Naive thymus-derived CD8-positive, alpha-beta T cell (primary cell): ENCODE data around the gene NFE2L2. TPM values are rescaled to one million over a fixed set of nuclear protein-coding genes. Genes with fewer than 3 reads are reported as not detected.
"Not testable (repeated sequence)": the region's sequence is repeated elsewhere in the genome, so short reads cannot be mapped to it uniquely, and the experiment has no call there.

Experiments used
- ATAC-seq, 2 donors: fragments of 150-1000 bp; cut with Tn5 transposase in 1 of 2; sonication (Bioruptor Pico), chemical (Tn5 transposase) in 1 of 2; 1 replicate in 1 of 2; 2 replicates in 1 of 2; pipeline ENCODE4 v1.10.0; 2021; ENCODE audit warnings: mild to moderate bottlenecking in 2 of 2, moderate library complexity in 2 of 2
- POLR2A ChIA-PET: fragments of 350-600 bp; sonication (Branson Sonifier 250); formaldehyde crosslinking; loops from one replicate; lab custom pipeline; 2021; ENCODE audit warnings: antibody characterized with exemption; lab: Charles Lee
- DNase-seq, 10 donors: peaks; one replicate each; pipeline versions ENCODE4 v3.0.0 to v3.0.0-alpha.2; 2020 to 2022
- H3K27ac Mint-ChIP-seq, 10 donors: one replicate each; pipeline ENCODE4 v1.8.0; 2020 to 2022; ENCODE audit warnings: mild to moderate bottlenecking in 10 of 10, mixed read lengths in 10 of 10, moderate library complexity in 4 of 10, inconsistent platforms in 1 of 10
- H3K27me3 Mint-ChIP-seq, 5 donors: one replicate each; pipeline ENCODE4 v1.8.0; 2021 to 2022; ENCODE audit warnings: mixed read lengths in 5 of 5
- H3K36me3 Mint-ChIP-seq, 3 donors: one replicate each; pipeline ENCODE4 v1.8.0; 2020 to 2022; ENCODE audit warnings: mixed read lengths in 3 of 3, mild to moderate bottlenecking in 2 of 3, inconsistent platforms in 1 of 3
- H3K4me1 Mint-ChIP-seq, 4 donors: one replicate each; pipeline ENCODE4 v1.8.0; 2021 to 2022; ENCODE audit warnings: mixed read lengths in 4 of 4
- H3K4me3 Mint-ChIP-seq, 10 donors: one replicate each; pipeline ENCODE4 v1.8.0; 2020 to 2022; ENCODE audit warnings: mild to moderate bottlenecking in 10 of 10, mixed read lengths in 10 of 10, moderate library complexity in 6 of 10, inconsistent platforms in 1 of 10
- H3K9me3 Mint-ChIP-seq, 9 donors: one replicate each; pipeline ENCODE4 v1.8.0; 2020 to 2022; ENCODE audit warnings: mixed read lengths in 9 of 9, mild to moderate bottlenecking in 3 of 9, inconsistent platforms in 1 of 9, moderate library complexity in 1 of 9
- polyA plus RNA-seq, 3 donors: library from polyadenylated mRNA; unstranded; fragments of 300-500 nt; fragmentation: Illumina TruSeq; gene quantifications; one replicate each; pipeline ENCODE4 v1.2.3, GENCODE V29; 2021
- total RNA-seq, 8 experiments: library from RNA in 2 of 8; stranded (reverse) in 2 of 8; gene quantifications; one replicate each; pipeline ENCODE4 v1.2.3 and lab custom pipeline; 2021 to 2026

Gene NFE2L2
- total and polyA plus RNA-seq, 5 experiments from 2014 or later, result 48.2 to 96.9 (median 57.8) TPM

- Mint-ChIP-seq H3K4me3 (peak overlapping the region; percentile 80 to 98 (median 96)), H3K9me3 (no peaks in the 10 kb centered on the region), H3K27me3 (peaks cover 0 to 4% (median 0%) of the 10 kb centered on the region in 5 donors), H3K36me3 (peaks cover 3 to 25% (median 11%) of the 10 kb centered on the region in 3 donors), H3K27ac (peak overlapping the region; percentile 98 to 100 (median 99)), H3K4me1 (peaks cover 15 to 46% (median 32%) of the 10 kb centered on the region in 4 donors)
- POLR2A ChIA-PET, result interaction anchor here (0.8 to 4.9 kb wide), 8 partner anchors 10 to 1209 kb away, joined by 3 to 147 read pairs (median 4); partner anchors contain the start of genes LNPK and NFE2L2
- no peak for DNase-seq
- no peak for ATAC-seq
These were observed 53.4 kb downstream of the NFE2L2 start for GRCh38 chr2:177211169-177211568.

- DNase-seq (no peak), ATAC-seq (no peak)
- H3K9me3 Mint-ChIP-seq, result no peaks in the 10 kb centered on the region
- H3K4me1 Mint-ChIP-seq, result peaks cover 2 to 16% (median 12%) of the 10 kb centered on the region in 4 donors
- H3K27ac Mint-ChIP-seq, result peak overlapping the region in 2 of 10 donors; percentile 14 to 77
- H3K36me3 Mint-ChIP-seq, result no peaks in the 10 kb centered on the region
- no peaks in the 10 kb centered on the region for H3K27me3 Mint-ChIP-seq
- POLR2A ChIA-PET, result interaction anchor here (0.7 kb wide), 1 partner anchor 1165 kb away, joined by 5 read pairs; no protein-coding TSS in a partner anchor
- H3K4me3 Mint-ChIP-seq, result no peak overlapping the region
These were observed 57.4 kb downstream of the NFE2L2 start for GRCh38 chr2:177207101-177207500.

GRCh38 chr2:177204417-177204816 lies 60.1 kb downstream of the NFE2L2 start:
- POLR2A ChIA-PET, result no interaction called here
- H3K27ac Mint-ChIP-seq, result no peak overlapping the region
- ATAC-seq, result no peak
- peaks cover 0 to 2% (median 0%) of the 10 kb centered on the region in 4 donors for H3K4me1 Mint-ChIP-seq
- no peaks in the 10 kb centered on the region for H3K27me3 Mint-ChIP-seq
- no peaks in the 10 kb centered on the region for H3K9me3 Mint-ChIP-seq
- DNase-seq, result no peak
- no peak overlapping the region for H3K4me3 Mint-ChIP-seq
- no peaks in the 10 kb centered on the region for H3K36me3 Mint-ChIP-seq

- ATAC-seq (no peak), DNase-seq (no peak)
- Mint-ChIP-seq H3K36me3 (no peaks in the 10 kb centered on the region), H3K27me3 (no peaks in the 10 kb centered on the region), H3K9me3 (no peaks in the 10 kb centered on the region), H3K4me3 (no peak overlapping the region), H3K27ac (peak overlapping the region in 2 of 10 donors; percentile 47 to 69), H3K4me1 (no peaks in the 10 kb centered on the region)
- POLR2A ChIA-PET, result interaction anchor here (0.9 to 1.4 kb wide), 3 partner anchors 11 to 63 kb away, joined by 3 to 7 read pairs (median 3); partner anchors contain the start of gene HNRNPA3
These were observed 62.6 kb downstream of the NFE2L2 start for GRCh38 chr2:177201919-177202346.

GRCh38 chr2:177200419-177200818 lies 64.1 kb downstream of the NFE2L2 start:
- H3K9me3 Mint-ChIP-seq, H3K27me3 Mint-ChIP-seq, DNase-seq, H3K4me3 Mint-ChIP-seq, H3K27ac Mint-ChIP-seq, H3K4me1 Mint-ChIP-seq, ATAC-seq, H3K36me3 Mint-ChIP-seq: not testable (repeated sequence)
- POLR2A ChIA-PET, result interaction anchor here (1.1 kb wide), 1 partner anchor 11 kb away, joined by 3 read pairs; no protein-coding TSS in a partner anchor

- no peak for DNase-seq
- no peak overlapping the region for H3K27ac Mint-ChIP-seq
- H3K36me3 Mint-ChIP-seq, result no peaks in the 10 kb centered on the region
- POLR2A ChIA-PET, result interaction anchor here (0.6 to 1.5 kb wide), 2 partner anchors 69 to 1073 kb away, joined by 3 to 4 read pairs; partner anchors contain the start of genes HOXD9 and NFE2L2
- peak; percentile 39 to 55 for ATAC-seq
- no peaks in the 10 kb centered on the region for H3K4me1 Mint-ChIP-seq
- no peaks in the 10 kb centered on the region for H3K9me3 Mint-ChIP-seq
- H3K27me3 Mint-ChIP-seq, result peaks cover 0 to 2% (median 0%) of the 10 kb centered on the region in 5 donors
- no peak overlapping the region for H3K4me3 Mint-ChIP-seq
These were observed 69.3 kb downstream of the NFE2L2 start for GRCh38 chr2:177195194-177195593.

GRCh38 chr2:177193240-177193639 lies 71.3 kb downstream of the NFE2L2 start:
- Mint-ChIP-seq H3K9me3 (no peaks in the 10 kb centered on the region), H3K4me1 (no peaks in the 10 kb centered on the region), H3K4me3 (no peak overlapping the region), H3K27me3 (peaks cover 0 to 2% (median 0%) of the 10 kb centered on the region in 5 donors), H3K27ac (no peak overlapping the region), H3K36me3 (no peaks in the 10 kb centered on the region)
- DNase-seq (no peak), ATAC-seq (no peak)
- POLR2A ChIA-PET, result interaction anchor here (1.3 kb wide), 1 partner anchor 71 kb away, joined by 3 read pairs; no protein-coding TSS in a partner anchor

- Mint-ChIP-seq H3K27me3 (peaks cover 0 to 2% (median 0%) of the 10 kb centered on the region in 5 donors), H3K36me3 (no peaks in the 10 kb centered on the region), H3K27ac (no peak overlapping the region), H3K4me3 (no peak overlapping the region), H3K9me3 (no peaks in the 10 kb centered on the region), H3K4me1 (no peaks in the 10 kb centered on the region)
- DNase-seq (no peak), ATAC-seq (no peak)
- POLR2A ChIA-PET, result no interaction called here
These were observed 71.7 kb downstream of the NFE2L2 start for GRCh38 chr2:177192788-177193187.

- no peak for ATAC-seq
- DNase-seq, result no peak
- H3K27ac Mint-ChIP-seq, result no peak overlapping the region
- POLR2A ChIA-PET, result no interaction called here
- H3K27me3 Mint-ChIP-seq, result peaks cover 0 to 2% (median 0%) of the 10 kb centered on the region in 5 donors
- no peak overlapping the region for H3K4me3 Mint-ChIP-seq
- no peaks in the 10 kb centered on the region for H3K36me3 Mint-ChIP-seq
- H3K9me3 Mint-ChIP-seq, result no peaks in the 10 kb centered on the region
- no peaks in the 10 kb centered on the region for H3K4me1 Mint-ChIP-seq
These were observed 73.6 kb downstream of the NFE2L2 start for GRCh38 chr2:177190941-177191340.

GRCh38 chr2:177188482-177189469 lies 75.8 kb downstream of the NFE2L2 start:
- Mint-ChIP-seq H3K4me3 (no peak overlapping the region), H3K27ac (no peak overlapping the region), H3K36me3 (no peaks in the 10 kb centered on the region), H3K9me3 (no peaks in the 10 kb centered on the region), H3K27me3 (peaks cover 0 to 2% (median 0%) of the 10 kb centered on the region in 5 donors), H3K4me1 (no peaks in the 10 kb centered on the region)
- POLR2A ChIA-PET, result no interaction called here
- DNase-seq (no peak), ATAC-seq (no peak)

GRCh38 chr2:177187631-177188312 lies 76.8 kb downstream of the NFE2L2 start:
- Mint-ChIP-seq H3K4me3 (no peak overlapping the region), H3K36me3 (no peaks in the 10 kb centered on the region), H3K9me3 (no peaks in the 10 kb centered on the region), H3K27me3 (peaks cover 0 to 3% (median 0%) of the 10 kb centered on the region in 5 donors), H3K4me1 (peaks cover 0 to 2% (median 0%) of the 10 kb centered on the region in 4 donors), H3K27ac (no peak overlapping the region)
- ATAC-seq, result no peak
- POLR2A ChIA-PET, result no interaction called here
- no peak for DNase-seq

GRCh38 chr2:177186038-177186437 lies 78.5 kb downstream of the NFE2L2 start:
- DNase-seq, ATAC-seq, POLR2A ChIA-PET, H3K9me3 Mint-ChIP-seq, H3K27ac Mint-ChIP-seq, H3K4me3 Mint-ChIP-seq, H3K36me3 Mint-ChIP-seq, H3K27me3 Mint-ChIP-seq, H3K4me1 Mint-ChIP-seq: not testable (repeated sequence)
